ENCODE data around the gene PRM2.

Gene PRM2

DNA sequence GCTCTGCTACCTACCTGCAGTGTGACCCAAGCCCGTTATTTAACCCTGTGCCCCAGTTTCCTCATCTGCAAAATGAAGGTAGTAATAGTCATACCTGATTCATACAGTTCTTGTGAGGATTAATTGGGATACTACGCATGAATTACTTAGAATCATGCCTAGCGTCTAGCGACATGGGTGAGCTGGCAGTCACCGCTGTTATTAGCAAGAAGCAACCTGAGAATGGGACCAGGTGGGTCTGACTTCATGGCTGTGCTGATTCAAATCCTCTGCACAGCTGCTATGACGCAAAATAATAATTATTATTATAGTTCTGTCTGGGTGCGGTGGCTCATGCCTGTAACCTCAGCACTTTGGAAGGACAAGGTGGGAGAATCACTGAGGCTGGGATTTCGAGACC is 28.1 kb downstream of the PRM2 start:
- no peak for DNase-seq (ENCODE audit: low spot score)

DNA sequence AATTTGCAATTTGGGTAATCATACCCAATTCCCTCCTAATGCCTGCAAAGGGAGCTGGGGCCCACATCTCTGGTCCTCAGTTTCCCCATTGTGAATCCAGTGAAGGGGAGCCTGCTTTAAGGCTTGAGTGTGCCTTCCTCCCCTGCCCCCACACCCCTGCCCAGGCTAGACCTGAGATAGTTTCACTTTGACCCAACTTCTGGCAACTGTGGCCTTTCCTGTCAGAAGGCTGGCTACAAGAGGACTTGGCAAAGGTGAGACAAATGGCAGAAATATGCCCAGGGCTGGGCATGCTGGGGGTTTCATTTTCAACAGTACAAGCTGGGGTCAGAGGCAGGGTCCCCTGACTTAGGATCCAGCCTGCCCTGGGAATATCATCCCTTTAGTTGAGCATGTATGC is 30.3 kb downstream of the PRM2 start:
- no peak for DNase-seq (ENCODE audit: low spot score)

DNA sequence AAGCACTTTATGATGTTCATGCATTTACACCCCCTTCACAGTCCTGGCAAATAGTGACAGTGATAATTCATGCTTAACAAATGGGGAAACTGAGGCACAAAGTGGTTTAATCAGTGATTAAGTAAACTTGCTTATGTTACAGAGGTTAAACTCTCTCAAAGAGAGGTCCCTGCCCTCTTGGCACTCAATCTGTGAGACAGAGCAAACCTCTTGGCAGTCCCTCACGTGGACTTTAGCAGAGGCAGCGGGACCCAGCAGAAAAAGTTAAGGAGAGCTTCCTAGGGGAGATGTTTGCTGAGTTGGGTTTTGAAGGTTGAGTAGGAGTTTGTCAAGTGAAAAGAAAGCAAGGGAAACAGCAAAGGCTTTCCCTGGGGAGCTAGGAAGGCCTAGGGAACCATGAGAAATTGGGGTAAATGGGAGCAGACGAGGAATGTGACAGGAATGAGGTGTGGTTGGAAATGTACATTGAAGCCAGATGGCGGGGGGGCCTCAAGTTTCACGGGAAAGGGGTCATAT is 31.0 kb downstream of the PRM2 start:
- no peak for DNase-seq (ENCODE audit: low spot score)

DNA sequence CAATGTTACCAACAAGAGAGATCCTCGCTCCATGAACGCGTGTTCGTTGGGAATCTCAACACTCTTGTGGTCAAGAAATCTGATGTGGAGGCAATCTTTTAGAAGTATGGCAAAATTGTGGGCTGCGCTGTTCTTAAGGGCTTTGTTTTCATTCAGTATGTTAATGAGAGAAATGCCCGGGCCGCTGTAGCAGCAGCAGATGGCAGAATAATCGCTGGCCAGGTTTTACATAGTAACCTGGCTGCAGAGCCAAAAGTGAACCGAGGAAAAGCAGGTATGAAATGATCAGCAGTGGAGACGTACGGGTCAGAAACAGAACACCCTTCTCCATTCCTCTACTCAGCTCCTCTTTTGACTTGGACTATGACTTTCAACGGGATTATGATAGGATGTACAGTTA is 33.6 kb downstream of the PRM2 start:
- no peak for DNase-seq (ENCODE audit: low spot score)

DNA sequence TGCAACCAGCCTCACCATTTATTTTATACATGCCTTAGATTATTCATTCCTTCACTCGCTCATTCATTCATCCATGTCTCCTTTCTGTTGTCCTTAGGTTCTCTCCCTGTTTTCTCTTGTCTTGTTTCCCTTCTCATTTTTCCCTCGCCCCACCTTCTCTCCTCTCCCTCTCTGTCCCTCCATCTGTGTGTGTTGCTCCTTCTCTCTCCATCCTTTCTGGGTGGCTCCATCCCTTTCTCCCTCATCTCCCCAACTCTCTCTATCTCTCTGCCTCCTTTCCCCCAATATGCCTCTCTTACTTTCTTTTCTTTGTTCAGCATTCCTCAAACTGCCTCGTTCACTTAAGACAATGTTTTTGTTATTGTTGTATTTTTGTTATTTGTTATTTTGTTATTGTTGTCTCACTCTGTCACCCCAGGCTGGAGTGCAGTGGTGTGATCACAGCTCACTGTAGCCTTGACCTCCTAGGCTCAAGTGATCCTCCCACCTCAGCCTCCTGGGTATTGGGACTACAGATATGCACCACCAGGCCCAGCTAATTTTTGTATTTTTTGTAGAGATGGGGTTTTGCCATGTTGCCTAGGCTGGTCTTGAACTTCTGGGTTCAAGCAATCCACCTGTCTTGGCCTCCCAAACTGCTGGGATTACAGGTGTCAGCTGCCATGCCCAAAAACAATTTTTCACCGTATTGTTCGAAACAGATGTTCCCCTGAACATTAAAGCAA is 34.6 kb downstream of the PRM2 start:
- no peak for DNase-seq (ENCODE audit: low spot score)

DNA sequence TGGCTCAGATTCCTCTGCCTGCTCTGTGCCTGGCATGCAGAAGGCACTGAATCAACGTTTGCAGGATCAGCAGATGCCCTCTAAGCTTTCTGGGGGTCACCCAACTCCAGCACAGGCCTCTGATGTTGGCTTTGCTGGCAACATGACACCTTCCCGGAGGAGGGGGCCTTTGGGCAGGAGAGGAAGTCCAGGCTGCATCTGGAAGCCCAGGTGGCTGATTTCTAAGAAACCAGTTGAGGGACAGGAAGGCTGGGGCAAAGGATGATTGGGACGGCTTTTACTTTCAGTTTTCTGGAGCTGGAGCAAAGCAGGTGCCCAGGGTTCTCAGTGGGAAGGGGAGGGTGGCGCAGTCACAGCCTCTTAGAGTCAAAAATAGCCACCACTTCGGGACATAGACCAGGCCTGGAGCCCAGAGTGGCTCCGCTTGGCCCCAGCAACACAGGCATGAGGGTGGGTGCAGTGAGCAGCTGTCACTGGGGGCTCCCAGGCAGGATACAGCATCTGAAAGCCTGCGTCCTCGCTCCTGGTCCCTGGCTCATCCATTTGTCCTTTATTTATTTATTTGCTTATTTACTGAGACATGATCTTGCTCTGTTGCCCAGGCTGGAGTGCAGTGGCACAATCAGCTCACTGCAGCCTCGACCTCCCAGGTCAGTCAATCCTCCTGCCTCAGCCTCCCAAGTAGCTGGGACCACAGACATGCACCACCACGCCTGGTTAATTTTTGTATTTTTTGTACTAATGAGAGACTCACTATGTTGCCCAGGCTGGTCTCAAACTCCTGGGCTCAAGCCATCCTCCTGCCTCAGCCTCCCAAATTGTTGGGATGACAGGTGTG is 35.4 kb downstream of the PRM2 start:
- no peak for DNase-seq (ENCODE audit: low spot score)

DNA sequence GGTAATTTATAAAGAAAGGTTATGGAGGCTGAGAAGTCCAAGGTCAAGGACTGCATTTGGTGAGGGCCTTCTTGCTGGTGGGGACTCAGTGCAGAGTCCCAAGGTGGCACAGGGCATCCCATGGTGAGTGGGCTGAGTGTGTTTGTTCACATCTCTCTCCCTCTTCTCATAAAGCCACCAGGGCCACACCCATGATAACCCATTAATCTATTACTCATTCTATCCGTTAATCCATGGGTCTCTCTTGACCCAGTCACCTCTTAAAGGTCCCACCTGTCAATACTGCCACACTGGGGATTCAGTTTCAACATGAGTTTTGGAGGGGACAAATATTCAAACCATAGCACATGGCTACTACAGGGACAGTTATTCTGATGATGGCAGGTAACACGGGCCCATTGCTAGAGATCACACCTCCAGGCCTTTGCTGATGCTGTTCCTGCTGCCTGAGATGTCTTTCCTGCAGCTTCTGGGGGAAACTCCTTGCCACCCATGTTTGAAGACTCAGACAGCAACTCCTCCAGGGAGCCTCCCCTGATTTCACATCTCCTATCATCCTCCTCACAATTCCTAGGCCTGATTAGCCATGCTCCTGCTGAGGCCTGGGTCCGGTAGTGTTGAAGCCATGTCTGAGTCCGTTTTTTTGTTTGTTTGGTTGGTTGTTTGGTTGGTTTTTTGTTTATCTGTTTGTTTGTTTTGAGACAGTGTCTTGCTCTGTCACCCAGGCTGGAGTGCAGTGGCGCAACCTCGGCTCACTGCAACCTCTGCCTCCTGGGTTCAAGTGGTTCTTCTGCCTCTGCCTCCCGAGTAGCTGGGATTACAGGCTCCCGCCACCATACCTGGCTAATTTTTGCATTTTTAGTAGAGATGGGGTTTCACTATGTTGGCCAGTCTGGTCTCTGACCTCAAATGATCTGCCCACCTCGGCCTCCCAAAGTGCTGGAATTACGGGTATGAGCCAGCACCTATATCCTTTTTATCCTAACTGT is 36.3 kb downstream of the PRM2 start:
- no peak for DNase-seq (ENCODE audit: low spot score)

DNA sequence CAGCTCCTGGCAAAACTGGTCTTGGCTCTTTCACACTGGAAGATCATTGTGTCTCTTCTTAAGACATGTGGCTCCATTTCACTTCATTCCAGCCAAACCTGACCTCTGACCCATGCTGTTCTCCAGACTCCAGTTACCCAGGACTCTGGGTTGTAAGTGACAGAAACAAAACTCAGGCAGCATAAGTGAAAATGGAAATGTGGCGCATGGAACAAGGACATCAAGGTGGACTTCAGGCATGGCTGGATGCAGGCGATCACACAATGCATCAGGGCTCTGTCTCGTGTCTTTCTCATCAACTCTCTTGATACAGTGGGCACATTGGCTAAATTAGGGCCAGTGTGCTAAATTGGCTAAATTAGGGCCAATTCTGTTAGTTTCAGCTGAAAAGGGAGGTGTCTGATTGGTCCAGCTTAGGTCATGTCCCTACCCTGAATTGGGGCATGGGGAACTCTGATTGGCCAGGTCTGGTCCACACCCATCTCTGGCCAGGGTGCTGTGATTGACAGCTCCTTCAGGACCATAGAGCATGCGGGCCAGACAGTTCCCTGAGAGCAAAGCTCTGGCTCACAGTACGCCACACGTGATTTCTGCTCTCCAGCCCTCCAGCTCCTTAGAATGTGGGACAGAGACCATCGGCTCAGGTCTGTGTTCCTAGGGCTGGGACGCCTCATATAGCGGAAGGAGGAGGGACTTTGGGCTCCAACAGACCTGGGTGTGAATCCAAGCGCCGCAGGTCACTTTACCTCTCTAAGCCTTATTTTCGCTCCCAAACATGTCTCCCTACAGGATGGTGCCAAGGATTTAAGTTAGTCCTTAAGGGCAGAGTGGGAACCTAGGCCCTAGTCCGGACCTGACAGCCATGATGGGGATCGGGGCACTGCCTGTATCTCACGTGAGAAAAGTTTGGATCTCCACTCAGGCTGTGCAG is 37.7 kb downstream of the PRM2 start:
- DNase-seq (ENCODE audit: low spot score), result no peak

DNA sequence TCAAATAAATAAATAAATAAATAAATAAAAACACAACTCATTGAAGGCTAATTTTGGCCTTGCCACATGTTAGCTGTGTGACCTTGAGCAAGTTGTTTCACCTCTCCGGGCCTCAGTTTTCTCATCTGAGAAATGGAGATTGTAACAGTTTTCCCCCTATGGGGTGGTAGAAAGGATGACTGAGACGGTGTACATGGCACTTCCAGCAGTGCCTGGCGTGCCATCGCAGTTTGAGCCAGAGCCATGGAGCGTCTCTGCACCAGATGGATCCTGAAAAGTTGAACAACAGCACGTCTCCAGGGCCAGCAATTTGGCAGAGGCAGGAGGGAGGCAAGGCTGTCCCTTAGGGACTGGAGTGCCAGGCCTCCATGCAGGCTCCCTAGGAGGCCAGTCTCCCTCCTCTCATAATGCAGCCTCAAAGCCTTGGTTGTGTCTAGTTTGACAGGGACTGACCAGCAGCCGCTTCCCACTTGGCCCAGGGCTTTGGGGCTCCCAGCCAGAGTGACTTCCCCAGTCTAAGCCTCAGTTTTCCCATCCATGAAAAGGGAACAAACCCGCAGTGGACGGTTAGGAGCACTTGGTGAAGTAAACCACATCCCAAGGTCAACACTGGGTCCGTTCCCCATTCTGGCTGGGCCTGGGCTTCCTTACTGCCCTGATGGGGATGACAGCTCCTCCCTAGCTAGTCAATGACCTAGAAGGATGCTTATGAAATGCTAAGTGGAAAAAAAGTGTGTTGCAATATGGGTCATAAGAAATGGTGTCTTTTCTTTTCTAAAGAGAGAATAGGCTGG is 39.6 kb downstream of the PRM2 start:
- DNase-seq (ENCODE audit: low spot score), result no peak

DNA sequence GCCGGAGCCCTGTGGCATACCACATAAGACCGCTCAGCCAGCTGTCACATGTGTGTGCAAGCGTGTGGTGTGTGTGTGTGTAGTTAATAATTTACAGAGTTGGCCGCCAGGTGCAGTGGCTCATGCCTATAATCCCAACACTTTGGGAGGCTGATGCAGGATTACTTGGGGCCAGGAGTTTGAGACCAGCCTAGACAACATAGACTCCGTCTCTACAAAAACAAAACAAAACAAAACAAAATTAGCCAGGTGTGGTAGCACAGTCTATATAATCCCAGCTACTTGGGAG is 40.6 kb downstream of the PRM2 start:
- no peak for DNase-seq (ENCODE audit: low spot score)

DNA sequence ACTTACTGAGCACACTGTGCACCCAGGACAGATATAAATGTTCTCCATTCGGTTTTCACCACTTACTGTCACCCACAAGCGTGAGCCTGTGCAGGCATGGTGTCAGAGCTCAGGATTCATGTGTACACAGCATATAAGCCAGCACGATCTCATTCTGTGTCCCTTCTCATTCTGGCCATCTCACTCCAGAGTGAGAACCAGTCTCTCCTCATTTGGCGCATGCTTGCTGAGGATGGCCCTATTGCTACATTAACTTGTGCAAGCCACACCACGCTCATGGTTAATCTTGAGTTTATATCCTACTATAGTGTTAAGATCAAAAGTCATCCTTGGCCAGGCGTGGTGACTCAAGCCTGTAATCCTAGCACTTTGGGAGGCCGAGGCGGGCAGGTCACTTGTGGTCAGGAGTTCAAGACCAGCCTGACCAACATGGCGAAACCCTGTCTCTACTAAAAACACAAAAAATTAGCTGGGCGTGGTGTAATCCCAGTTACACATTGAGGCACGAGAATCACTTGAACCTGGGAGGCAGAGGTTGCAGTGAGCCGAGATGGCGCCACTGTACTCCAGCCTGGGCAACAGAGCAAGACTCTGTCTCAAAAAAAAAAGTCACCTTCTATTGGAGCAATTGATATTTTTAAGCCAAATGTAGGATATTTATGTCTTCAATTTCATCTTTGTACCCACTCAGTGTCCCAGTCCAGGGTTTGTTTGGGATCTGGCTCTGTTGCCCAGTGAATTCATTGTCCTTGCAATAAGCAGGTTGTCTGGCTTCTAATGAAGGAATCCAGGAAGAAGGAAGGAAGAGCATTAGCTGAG is 41.2 kb downstream of the PRM2 start:
- no peak for DNase-seq (ENCODE audit: low spot score)

DNA sequence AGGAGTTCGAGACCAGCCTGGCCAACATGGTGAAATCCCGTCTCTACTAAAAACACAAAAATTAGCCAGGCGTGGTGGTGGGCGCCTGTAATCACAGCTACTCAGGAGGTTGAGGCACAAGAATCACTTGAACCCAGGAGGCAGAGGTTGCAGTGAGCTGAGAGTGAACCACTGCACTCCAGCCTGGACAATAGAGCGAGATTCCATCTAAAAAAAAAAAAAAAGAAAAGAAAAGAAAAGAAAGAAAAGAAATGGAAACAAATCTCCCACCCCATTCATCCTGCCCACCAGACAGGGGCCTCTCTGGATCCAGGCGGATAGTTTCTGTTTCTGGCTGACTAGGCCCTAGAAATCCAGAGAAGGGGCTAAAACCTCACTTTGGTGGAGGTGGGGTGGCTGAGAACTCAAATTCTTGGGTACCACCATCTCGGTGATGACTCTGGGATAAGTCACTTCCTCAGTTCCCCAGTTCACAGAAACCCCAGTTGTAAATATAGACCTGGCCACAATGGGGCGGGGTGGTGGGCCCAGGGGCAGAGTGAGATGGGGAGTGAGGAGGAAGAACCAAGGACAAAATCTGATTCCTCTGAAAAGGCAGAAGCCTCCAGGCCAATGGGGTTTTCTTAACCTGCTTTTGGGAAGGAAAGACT is 42.4 kb downstream of the PRM2 start:
- DNase-seq (ENCODE audit: low spot score), result no peak

DNA sequence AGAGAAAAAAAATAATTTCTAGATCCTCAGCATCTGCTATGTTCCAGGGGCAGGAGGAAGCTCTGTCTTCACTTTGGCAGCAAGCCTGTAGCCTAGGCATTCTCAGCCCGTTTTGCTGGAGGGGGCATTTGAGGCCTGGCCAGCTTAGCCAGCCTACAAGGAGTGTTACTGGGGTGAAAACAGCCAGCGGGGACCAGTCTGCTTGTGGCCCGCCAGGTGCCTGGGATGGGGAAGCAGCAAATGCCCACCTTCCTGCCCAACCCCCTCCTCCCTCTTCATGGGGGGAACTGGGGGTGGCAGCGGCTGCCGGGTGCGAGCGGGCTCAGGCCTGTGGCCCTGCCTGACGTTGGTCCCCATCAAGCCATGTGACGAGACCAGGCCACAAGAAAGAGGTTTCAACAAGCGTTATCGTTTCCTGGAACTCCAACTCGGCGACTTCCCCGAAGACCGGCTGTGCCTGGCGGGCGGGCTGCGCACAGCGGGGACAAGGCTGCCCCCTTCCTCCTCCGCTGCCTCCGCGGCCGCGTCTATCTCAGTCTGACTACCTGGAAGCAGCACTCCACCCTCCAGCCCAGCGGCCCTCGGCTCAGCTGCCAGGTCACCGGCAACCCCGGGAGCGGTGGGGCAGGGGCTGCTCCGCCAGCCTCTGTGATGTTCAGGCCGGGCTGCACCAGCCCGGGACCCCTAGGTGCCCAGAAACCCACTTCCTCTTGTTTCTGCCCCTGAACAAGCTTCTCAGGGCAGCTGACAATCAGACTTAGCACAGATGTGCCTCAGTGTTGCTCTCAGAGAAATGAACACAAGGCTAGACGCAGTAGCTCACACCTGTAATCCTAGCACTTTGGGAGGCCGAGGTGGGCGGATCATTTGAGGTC is 43.2 kb downstream of the PRM2 start:
- no peak for DNase-seq (ENCODE audit: low spot score)

DNA sequence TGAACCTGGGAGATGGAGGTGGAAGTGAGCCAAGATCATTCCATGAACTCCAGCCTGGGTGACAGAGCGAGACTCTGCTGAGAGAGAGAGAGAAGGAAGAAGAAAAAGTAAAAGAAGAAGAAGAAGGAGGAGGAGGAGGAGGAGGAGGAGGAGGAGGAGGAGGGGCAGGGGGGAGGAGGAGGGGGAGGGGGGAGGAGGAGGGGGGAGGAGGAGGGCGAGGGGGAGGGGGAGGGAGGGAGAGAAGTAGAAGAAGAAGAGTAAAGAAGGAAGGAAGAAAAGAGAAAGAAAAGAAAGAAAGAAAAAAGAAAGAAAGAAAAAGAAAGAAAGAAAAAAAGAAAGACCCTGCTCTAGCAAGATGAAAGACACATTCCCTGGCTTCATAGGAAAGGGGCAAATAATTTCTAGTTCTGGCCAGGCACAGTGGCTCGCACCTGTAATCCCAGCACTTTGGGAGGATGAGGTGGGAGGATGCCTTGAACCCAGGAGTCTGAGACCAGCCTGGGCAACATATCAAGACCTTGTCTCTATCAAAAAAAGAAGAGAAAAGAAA is 43.9 kb downstream of the PRM2 start:
- DNase-seq (ENCODE audit: low spot score), result no peak

DNA sequence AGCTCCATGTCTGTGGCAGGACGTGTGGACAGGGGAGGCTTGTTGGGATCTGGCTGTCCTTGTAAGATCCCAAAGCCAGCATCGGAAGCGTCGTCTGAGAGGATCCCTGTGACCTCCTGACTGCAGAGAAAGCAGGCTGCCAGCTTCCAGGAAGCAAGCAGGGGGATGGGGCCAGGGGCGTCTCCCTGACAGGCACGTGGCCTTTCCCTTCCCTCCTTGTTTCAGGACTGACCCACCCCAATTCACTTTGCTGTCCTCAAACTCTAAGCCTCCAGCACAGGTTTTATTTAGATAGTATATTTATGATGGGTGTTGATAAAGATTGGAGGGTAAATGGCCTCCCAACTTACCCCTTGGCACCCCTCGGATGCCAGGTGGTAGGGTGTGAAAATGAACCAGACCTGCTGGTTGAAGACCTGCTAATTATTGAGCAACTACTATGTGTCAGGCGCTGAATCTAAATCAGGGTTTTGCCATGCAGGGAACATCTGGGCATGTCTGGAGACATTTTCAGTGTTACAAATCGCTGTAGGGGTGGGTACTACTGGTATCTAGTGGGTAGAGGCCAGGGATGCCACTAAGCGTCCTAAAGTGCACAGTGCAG is 44.8 kb downstream of the PRM2 start:
- DNase-seq (ENCODE audit: low spot score), result no peak

DNA sequence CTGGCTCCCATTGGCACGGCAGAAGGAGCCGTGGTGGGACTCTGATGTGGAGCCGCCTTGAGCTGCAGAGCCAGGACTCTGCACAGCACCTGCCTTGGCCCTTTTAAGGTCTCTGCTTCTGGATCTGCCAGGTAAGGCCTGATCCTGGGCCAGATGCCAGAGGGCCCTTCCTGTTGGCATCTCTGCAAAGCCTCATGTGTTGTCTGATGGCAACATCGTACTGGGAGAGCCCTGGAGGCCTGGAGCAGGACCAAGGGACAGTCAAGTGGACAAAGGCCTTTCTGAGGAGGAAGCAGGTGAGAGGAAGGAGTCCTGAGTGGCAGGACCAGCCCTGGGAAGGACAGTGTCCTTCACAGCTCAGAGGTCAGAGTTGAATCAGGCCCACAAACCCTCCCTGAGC is 46.4 kb downstream of the PRM2 start:
- DNase-seq (ENCODE audit: low spot score), result no peak

DNA sequence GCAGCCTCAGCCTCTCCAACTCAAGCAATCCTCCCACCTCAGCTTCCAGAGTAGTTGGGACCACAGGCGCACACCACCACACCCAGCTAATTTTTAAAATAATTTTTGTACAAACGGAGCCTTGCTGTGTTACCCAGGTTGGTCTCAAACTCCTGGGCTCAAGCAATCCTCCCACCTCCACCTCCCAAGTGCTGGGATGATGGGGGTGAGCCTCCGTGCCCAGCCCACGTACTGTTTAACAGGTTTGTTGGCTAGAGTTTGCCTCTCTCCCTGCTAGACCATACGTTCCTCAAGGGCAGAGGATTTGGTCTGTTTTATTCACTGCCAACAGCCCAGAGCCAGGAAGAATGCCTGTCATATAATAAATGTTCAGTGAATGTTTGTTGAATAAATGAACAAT is 46.8 kb downstream of the PRM2 start:
- no peak for DNase-seq (ENCODE audit: low spot score)

Measured in HuH-7 (cell line).